Pancreas (tissue), 10 donors: ENCODE results near the gene BRI3BP. TPM values are rescaled to one million over a fixed set of nuclear protein-coding genes. Genes with fewer than 3 reads are reported as not detected.

Source experiments
- ATAC-seq, 4 donors: fragments of 200-7000 bp; cut with Tn5 transposase; one replicate each; pipeline versions ENCODE4 v1.8.0 to v1.9.1; 2020; ENCODE audit warnings: mild to moderate bottlenecking in 4 of 4, moderate library complexity in 4 of 4
- DNase-seq, 6 donors: peaks; one replicate each; pipeline ENCODE4 v3.0.0-alpha.2; 2020
- FAIRE-seq: peaks from 2 replicates; lab custom pipeline; 2012; peaks lifted over from hg19 to GRCh38; lab: Jason Lieb, UNC
- H3K27ac ChIP-seq, 4 donors: fragments of 200-600 bp; sonication (generic); 1 replicate in 3 of 4; 2 replicates in 1 of 4; pipeline versions ENCODE4 v1.5.0 to v1.8.0; 2020
- H3K27me3 ChIP-seq, 4 donors: fragments of 200-600 bp; one replicate each; pipeline ENCODE4 v1.8.0; 2021
- H3K36me3 ChIP-seq, 3 donors: fragments of 200-600 bp; sonication (generic) in 1 of 3; one replicate each; pipeline versions ENCODE4 v1.5.0 to v1.8.0; 2020 to 2021
- H3K4me1 ChIP-seq, 3 donors: fragments of 200-600 bp; one replicate each; pipeline ENCODE4 v1.8.0; 2021
- H3K4me3 ChIP-seq, 4 donors: fragments of 200-600 bp; sonication (generic) in 2 of 4; one replicate each; pipeline versions ENCODE4 v1.5.0 to v1.8.0; 2020 to 2021
- H3K9me3 ChIP-seq, 4 donors: fragments of 200-600 bp; one replicate each; pipeline ENCODE4 v1.8.0; 2021
- WGBS, 2 donors: extraction: QIAGEN DNeasy Blood & Tissue Kit; methylation state at CpG; one replicate each; pipeline ENCODE4 v1.1.7; 2013; 5-methylcytosine and 5-hydroxymethylcytosine counted together
- intact Hi-C, 3 donors: fragments of 100-400 bp; cut with DNase I; formaldehyde crosslinking; loops; one replicate each; pipeline versions ENCODE4 v1.11.1 to v1.14.2; 2022
- polyA plus RNA-seq, 2 donors: library from polyadenylated mRNA; stranded (reverse); fragments of 200-250 nt; gene quantifications; one replicate each; pipeline ENCODE4 v1.2.3, GENCODE V29; 2013
- total RNA-seq, 6 donors: library from RNA; stranded (reverse); fragmentation: NEBNext Ultra II Directional in 4 of 6; extraction: Animal tissue kit (Norgen Biotek cat#: 25700) in 4 of 6; gene quantifications; one replicate each; pipeline versions ENCODE4 v1.2.1 to v1.2.4, GENCODE V29; 2021 to 2023
- TF ChIP-seq, protein P1 (sequence below), 4 donors: fragments of 200-600 bp; sonication (generic) in 3 of 4; IDR thresholded peaks; one replicate each; pipeline versions ENCODE4 v1.5.0 to v1.8.0; 2021; ENCODE audit warnings: antibody characterized with exemption in 4 of 4
- donor health status: healthy with polysubstance abuse.
- donor health status: DM: no; HTN: no; CAD: no; lungs with moderate emphysema.
- donor health status: DM: no; HTN: no; CAD: no.
- donor health status: control.
- donor health status: control.
- donor health status: Bipolar disorder and iron deficiency.
- donor health status: DM: yes; HTN: yes; CAD: no.
- donor health status: DM: no; HTN: no; CAD: no.
- donor health status: DM: no; HTN: no; CAD: no.
- donor health status: DM: yes; HTN: yes; CAD: no.

Gene BRI3BP
- total and polyA plus RNA-seq, 8 donors = 1.5 to 10.6 (median 5.0) TPM

DNA sequence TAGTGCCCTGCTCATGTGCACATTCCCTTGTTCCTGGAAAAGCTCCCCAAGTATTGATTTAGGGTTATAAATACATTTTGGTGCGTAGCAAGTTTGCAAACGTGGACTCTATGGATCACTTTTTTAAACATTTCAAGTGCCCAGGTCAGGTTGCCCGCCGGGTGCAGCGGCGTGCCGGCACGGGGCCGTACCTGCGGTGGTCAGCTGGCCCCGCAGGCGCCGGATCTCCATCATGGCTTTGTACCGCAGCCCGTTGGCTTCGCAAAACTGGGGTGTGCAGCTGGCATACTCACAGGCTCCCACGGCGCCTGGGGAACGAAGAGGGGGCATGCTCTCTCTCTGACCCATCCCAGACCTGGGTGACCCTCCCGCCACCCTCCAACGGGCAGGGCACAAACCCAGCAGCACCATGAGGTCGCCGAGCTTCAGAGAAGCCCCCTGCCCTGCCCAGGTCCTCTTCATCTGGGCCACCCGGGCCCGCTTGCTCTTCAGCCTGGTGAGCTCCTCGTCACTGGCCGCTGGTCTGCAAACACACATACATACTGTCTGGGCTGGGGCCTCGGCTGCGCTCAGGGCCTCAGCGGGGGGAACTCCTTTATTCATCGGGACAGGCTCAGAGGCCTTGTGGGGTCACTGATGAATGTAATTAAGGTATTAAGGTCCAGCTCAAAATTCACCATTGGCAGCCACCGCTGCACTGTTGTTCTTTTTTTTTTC lies 39.6 kb upstream of the BRI3BP start:
- Histone ChIP-seq H3K27me3 (no peaks in the 10 kb centered on the region), H3K4me1 (no peaks in the 10 kb centered on the region), H3K36me3 (peaks cover 0 to 43% (median 4%) of the 10 kb centered on the region in 3 donors), H3K27ac (no peak overlapping the region), H3K4me3 (no peak overlapping the region), H3K9me3 (no peaks in the 10 kb centered on the region)
- TF ChIP-seq, protein P1, sequence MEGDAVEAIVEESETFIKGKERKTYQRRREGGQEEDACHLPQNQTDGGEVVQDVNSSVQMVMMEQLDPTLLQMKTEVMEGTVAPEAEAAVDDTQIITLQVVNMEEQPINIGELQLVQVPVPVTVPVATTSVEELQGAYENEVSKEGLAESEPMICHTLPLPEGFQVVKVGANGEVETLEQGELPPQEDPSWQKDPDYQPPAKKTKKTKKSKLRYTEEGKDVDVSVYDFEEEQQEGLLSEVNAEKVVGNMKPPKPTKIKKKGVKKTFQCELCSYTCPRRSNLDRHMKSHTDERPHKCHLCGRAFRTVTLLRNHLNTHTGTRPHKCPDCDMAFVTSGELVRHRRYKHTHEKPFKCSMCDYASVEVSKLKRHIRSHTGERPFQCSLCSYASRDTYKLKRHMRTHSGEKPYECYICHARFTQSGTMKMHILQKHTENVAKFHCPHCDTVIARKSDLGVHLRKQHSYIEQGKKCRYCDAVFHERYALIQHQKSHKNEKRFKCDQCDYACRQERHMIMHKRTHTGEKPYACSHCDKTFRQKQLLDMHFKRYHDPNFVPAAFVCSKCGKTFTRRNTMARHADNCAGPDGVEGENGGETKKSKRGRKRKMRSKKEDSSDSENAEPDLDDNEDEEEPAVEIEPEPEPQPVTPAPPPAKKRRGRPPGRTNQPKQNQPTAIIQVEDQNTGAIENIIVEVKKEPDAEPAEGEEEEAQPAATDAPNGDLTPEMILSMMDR (IDR thresholded peaks at IDR 0.05) = no peak
- intact Hi-C loops = no loop called here
- FAIRE-seq (no peak), ATAC-seq (no peak), DNase-seq (no peak)
- WGBS, 2 donors = 93 to 97% methylated on average over 31 to 32 of the region's 32 CpGs

DNA sequence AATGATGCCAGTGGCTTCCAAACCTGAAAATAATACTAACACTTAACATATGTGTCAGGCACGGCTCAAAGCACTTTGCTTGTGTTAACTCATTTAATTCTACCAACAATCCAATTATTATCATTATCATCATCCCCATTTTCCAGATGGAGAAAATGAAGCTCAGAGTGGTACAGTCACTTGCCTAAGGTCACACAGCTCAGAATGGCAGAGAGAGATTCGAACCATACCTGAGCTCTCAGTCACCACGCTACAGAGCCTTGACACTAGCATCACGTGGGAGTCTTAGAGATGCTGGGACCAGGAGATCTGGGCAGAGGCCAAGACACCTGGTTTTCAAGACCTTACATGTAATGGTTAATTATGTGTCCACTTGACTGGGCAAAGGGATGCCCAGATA lies 38.7 kb upstream of the BRI3BP start:
- no peak for FAIRE-seq
- 97 to 99% methylated on average over 4 of the region's 4 CpGs for WGBS, 2 donors

DNA sequence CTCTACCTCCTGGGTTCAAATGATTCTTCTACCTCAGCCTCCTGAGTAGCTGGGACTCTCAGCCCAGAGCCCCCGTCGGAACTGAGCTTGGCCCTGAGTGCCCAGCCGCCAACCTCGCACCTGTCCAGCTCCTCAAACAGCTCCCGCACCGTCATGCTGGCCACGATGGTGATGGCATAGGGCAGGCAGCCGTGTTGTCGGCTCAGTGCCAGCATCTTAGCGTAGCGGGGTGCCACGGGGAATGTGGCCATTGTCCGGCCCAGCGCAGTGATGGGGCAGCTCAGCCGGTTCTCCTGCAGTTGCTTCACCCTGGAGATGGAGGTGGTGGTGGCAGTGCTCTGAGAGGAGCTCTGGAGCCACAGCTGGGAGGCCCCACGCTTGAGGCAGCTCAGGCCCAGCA lies 36.9 kb upstream of the BRI3BP start:
- no peak overlapping the region for H3K4me3 ChIP-seq
- no peaks in the 10 kb centered on the region for H3K27me3 ChIP-seq
- intact Hi-C loops = no loop called here
- no peaks in the 10 kb centered on the region for H3K9me3 ChIP-seq
- ATAC-seq = no peak
- FAIRE-seq = no peak
- TF ChIP-seq, protein P1 (IDR thresholded peaks at IDR 0.05) = no peak
- 92 to 93% methylated on average over 16 of the region's 16 CpGs for WGBS, 2 donors
- H3K27ac ChIP-seq = no peak overlapping the region
- DNase-seq = no peak
- H3K4me1 ChIP-seq = no peaks in the 10 kb centered on the region
- peaks cover 0 to 37% (median 8%) of the 10 kb centered on the region in 3 donors for H3K36me3 ChIP-seq

More for the DNA sequence above, 38.7 kb upstream of the BRI3BP start:
- H3K4me3 ChIP-seq = no peak overlapping the region
- intact Hi-C loops = no loop called here
- DNase-seq = no peak
- ATAC-seq = no peak
- H3K9me3 ChIP-seq = no peaks in the 10 kb centered on the region
- H3K36me3 ChIP-seq = peaks cover 0 to 39% (median 5%) of the 10 kb centered on the region in 3 donors
- TF ChIP-seq, protein P1 (IDR thresholded peaks at IDR 0.05) = no peak
- no peaks in the 10 kb centered on the region for H3K27me3 ChIP-seq
- no peak overlapping the region for H3K27ac ChIP-seq
- H3K4me1 ChIP-seq = no peaks in the 10 kb centered on the region

DNA sequence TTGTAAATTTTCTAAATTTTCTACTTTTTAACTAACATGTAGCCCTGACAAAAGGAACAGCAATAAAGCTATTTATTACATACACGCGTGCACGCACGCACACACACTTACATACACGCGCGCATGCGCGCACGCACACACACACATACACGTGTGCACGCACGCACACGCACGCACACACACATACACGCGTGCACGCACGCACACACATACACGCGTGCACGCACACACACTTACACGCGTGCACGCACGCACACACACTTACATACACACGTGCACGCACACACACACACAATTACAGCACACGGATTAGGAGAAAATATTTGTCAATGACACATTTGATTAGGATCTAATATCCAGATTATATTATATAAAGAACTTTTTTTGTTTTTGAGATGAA lies 32.4 kb upstream of the BRI3BP start:
- Histone ChIP-seq H3K27ac (no peak overlapping the region), H3K27me3 (no peaks in the 10 kb centered on the region), H3K4me1 (no peaks in the 10 kb centered on the region), H3K9me3 (no peaks in the 10 kb centered on the region), H3K4me3 (no peak overlapping the region), H3K36me3 (peaks cover 0 to 53% (median 17%) of the 10 kb centered on the region in 3 donors)
- FAIRE-seq = no peak
- 90 to 93% methylated on average over 29 of the region's 29 CpGs for WGBS, 2 donors
- intact Hi-C loops = no loop called here
- ATAC-seq = no peak
- TF ChIP-seq, protein P1 (IDR thresholded peaks at IDR 0.05) = no peak
- no peak for DNase-seq

DNA sequence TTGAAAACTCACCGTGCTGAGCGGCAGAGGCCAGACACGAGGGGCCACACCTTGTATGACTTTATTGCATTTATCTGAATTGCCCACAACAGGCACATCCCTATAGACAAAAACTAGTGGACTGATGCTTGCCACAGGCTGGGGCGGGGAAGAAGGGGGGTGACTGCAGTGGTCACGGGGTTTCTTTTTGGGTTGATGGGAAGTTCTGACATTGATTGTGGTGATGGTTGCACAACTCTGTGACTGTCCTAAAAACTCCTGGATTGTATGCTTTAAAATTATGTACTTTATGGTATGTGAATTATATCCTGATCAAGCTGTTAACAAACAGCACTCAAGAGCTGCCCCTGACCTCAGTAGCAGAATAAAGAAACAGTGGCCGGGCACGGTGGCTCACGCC lies 30.2 kb upstream of the BRI3BP start:
- intact Hi-C loops = no loop called here
- no peaks in the 10 kb centered on the region for H3K4me1 ChIP-seq
- no peaks in the 10 kb centered on the region for H3K9me3 ChIP-seq
- WGBS, 2 donors = 96% methylated on average over 8 of the region's 8 CpGs
- no peak for FAIRE-seq
- TF ChIP-seq, protein P1 (IDR thresholded peaks at IDR 0.05) = no peak
- H3K27ac ChIP-seq = no peak overlapping the region
- H3K27me3 ChIP-seq = no peaks in the 10 kb centered on the region
- H3K4me3 ChIP-seq = no peak overlapping the region
- H3K36me3 ChIP-seq = peaks cover 0 to 61% (median 17%) of the 10 kb centered on the region in 3 donors
- no peak for DNase-seq
- ATAC-seq = no peak
